PC-9 (cell line): ENCODE data around the gene ITSN1. TPM values are rescaled to one million over a fixed set of nuclear protein-coding genes. Genes with fewer than 3 reads are reported as not detected.

Experiments
- BruUV-seq: library from RNA; stranded (reverse); fragments of 400-500 nt; replicated peaks from 2 replicates; lab custom pipeline; 2021; lab: Mats Ljungman, UMichigan
- CTCF ChIA-PET: fragments of 300-600 bp; sonication (Branson Sonifier 250); formaldehyde crosslinking; loops from one replicate; lab custom pipeline; 2022; ENCODE audit warnings: antibody characterized with exemption; lab: Charles Lee
- POLR2A ChIA-PET: fragments of 300-600 bp; sonication (Branson Sonifier 250); formaldehyde crosslinking; loops from one replicate; lab custom pipeline; 2022; ENCODE audit warnings: antibody characterized with exemption; ENCODE audit not compliant: unreplicated experiment; lab: Charles Lee
- DNase-seq, 2 experiments: peaks; one replicate each; pipeline versions ENCODE4 v3.0.0 to v3.0.0-alpha.2; 2015 to 2022; ENCODE audit warnings: mixed read lengths in 1 of 2
- H2AFZ ChIP-seq: fragments of 200-600 bp; sonication (generic); 2 replicates; pipeline ENCODE4 v1.8.1; 2017; ENCODE audit warnings: antibody characterized with exemption
- H3F3A ChIP-seq: fragments of 200-600 bp; sonication (generic); 2 replicates; pipeline ENCODE4 v1.8.1; 2017; ENCODE audit warnings: antibody characterized with exemption, mild to moderate bottlenecking, low read depth; ENCODE audit not compliant: insufficient read depth
- H3K27ac ChIP-seq: fragments of 200-600 bp; sonication (generic); 2 replicates; pipeline ENCODE4 v1.6.1; 2016; ENCODE audit warnings: mixed run types
- H3K27me3 ChIP-seq: fragments of 200-600 bp; sonication (generic); 2 replicates; pipeline ENCODE4 v1.6.1; 2016; ENCODE audit warnings: low read depth, mixed run types; ENCODE audit not compliant: insufficient read depth
- H3K36me3 ChIP-seq: fragments of 200-600 bp; sonication (generic); 2 replicates; pipeline ENCODE4 v1.6.1; 2016; ENCODE audit warnings: low read depth, mixed run types
- H3K4me1 ChIP-seq: fragments of 200-600 bp; sonication (generic); replicated peaks from 2 replicates; pipeline ENCODE4 v1.6.1; 2016; ENCODE audit warnings: mixed run types; ENCODE audit not compliant: insufficient read depth
- H3K4me2 ChIP-seq: fragments of 200-600 bp; sonication (generic); 2 replicates; pipeline ENCODE4 v1.6.1; 2017; ENCODE audit warnings: mixed run types
- H3K4me3 ChIP-seq: fragments of 200-600 bp; sonication (generic); 2 replicates; pipeline ENCODE4 v1.6.1; 2016; ENCODE audit warnings: mixed run types
- H3K79me2 ChIP-seq: fragments of 200-600 bp; sonication (generic); 2 replicates; pipeline ENCODE4 v1.6.1; 2017; ENCODE audit warnings: low read depth, mixed run types
- H3K9me2 ChIP-seq: fragments of 200-600 bp; sonication (generic); 2 replicates; pipeline ENCODE4 v1.8.1; 2017; ENCODE audit warnings: mild to moderate bottlenecking; ENCODE audit not compliant: insufficient read depth
- H3K9me3 ChIP-seq: fragments of 200-600 bp; sonication (generic); 2 replicates; pipeline ENCODE4 v1.8.1; 2016; ENCODE audit warnings: low read depth; ENCODE audit not compliant: insufficient read depth
- H4K20me1 ChIP-seq: fragments of 200-600 bp; sonication (generic); 2 replicates; pipeline ENCODE4 v1.8.1; 2017; ENCODE audit not compliant: insufficient read depth
- EZH2 ChIP-seq: fragments of 200-600 bp; sonication (generic); IDR thresholded peaks from 2 replicates; pipeline ENCODE4 v1.8.0; 2017; ENCODE audit warnings: antibody characterized with exemption, low read depth
- intact Hi-C: fragments of 100-400 bp; cut with micrococcal nuclease; formaldehyde crosslinking; loops from one replicate; pipeline ENCODE4 v1.10.0; 2022; ENCODE audit not compliant: unreplicated experiment
- total RNA-seq: library from RNA; stranded (reverse); gene quantifications from 2 replicates; pipeline ENCODE4 v1.2.3, GENCODE V29; 2021
- TF ChIP-seq, protein P1 (sequence below): fragments of 200-600 bp; sonication (generic); conservative IDR thresholded peaks from 2 replicates; pipeline ENCODE4 v1.6.1; 2017; ENCODE audit warnings: mixed run types, antibody characterized with exemption, mild to moderate bottlenecking, moderate library complexity

Gene ITSN1
- total RNA-seq, 1 experiment from 2014 or later = 46.3 TPM

GRCh38 chr21:33751533-33751932 lies 109.2 kb downstream of the ITSN1 start:
- H4K20me1 ChIP-seq = no peaks in the 10 kb centered on the region
- no peak overlapping the region for H3K27ac ChIP-seq
- H3K79me2 ChIP-seq = no peaks in the 10 kb centered on the region
- H3F3A ChIP-seq = no peaks in the 10 kb centered on the region
- no peak for DNase-seq
- peaks cover 8% of the 10 kb centered on the region; the same call in 1 of the 2 replicates for H3K9me3 ChIP-seq
- CTCF ChIA-PET = no interaction called here
- no peak overlapping the region for H3K4me3 ChIP-seq
- H3K9me2 ChIP-seq = no peaks in the 10 kb centered on the region
- TF ChIP-seq, protein P1, sequence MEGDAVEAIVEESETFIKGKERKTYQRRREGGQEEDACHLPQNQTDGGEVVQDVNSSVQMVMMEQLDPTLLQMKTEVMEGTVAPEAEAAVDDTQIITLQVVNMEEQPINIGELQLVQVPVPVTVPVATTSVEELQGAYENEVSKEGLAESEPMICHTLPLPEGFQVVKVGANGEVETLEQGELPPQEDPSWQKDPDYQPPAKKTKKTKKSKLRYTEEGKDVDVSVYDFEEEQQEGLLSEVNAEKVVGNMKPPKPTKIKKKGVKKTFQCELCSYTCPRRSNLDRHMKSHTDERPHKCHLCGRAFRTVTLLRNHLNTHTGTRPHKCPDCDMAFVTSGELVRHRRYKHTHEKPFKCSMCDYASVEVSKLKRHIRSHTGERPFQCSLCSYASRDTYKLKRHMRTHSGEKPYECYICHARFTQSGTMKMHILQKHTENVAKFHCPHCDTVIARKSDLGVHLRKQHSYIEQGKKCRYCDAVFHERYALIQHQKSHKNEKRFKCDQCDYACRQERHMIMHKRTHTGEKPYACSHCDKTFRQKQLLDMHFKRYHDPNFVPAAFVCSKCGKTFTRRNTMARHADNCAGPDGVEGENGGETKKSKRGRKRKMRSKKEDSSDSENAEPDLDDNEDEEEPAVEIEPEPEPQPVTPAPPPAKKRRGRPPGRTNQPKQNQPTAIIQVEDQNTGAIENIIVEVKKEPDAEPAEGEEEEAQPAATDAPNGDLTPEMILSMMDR = no peak
- TF ChIP-seq EZH2 = no peak
- intact Hi-C loops = no loop called here
- no peak overlapping the region for H2AFZ ChIP-seq
- POLR2A ChIA-PET = no interaction called here
- BruUV-seq = no TSS peak
- H3K4me1 ChIP-seq = no peaks in the 10 kb centered on the region
- no peak overlapping the region for H3K4me2 ChIP-seq
- H3K36me3 ChIP-seq = no peaks in the 10 kb centered on the region
- no peaks in the 10 kb centered on the region for H3K27me3 ChIP-seq

GRCh38 chr21:33752260-33752659 lies 110.0 kb downstream of the ITSN1 start:
- POLR2A ChIA-PET = no interaction called here
- no peaks in the 10 kb centered on the region for H3F3A ChIP-seq
- no peaks in the 10 kb centered on the region for H4K20me1 ChIP-seq
- no peaks in the 10 kb centered on the region for H3K79me2 ChIP-seq
- H2AFZ ChIP-seq = no peak overlapping the region
- H3K4me1 ChIP-seq = no peaks in the 10 kb centered on the region
- H3K9me3 ChIP-seq = peaks cover under 1% of the 10 kb centered on the region; the same call in 1 of the 2 replicates
- BruUV-seq = no TSS peak
- H3K4me3 ChIP-seq = no peak overlapping the region
- no peaks in the 10 kb centered on the region for H3K9me2 ChIP-seq
- no peaks in the 10 kb centered on the region for H3K27me3 ChIP-seq
- H3K27ac ChIP-seq = no peak overlapping the region
- H3K36me3 ChIP-seq = no peaks in the 10 kb centered on the region
- no peak overlapping the region for H3K4me2 ChIP-seq
- TF ChIP-seq, protein P1 = no peak
- TF ChIP-seq EZH2 = no peak
- intact Hi-C loops = no loop called here
- DNase-seq = no peak
- CTCF ChIA-PET = no interaction called here

- intact Hi-C loops = no loop called here
- no peaks in the 10 kb centered on the region for H3K27me3 ChIP-seq
- DNase-seq = no peak
- H3K36me3 ChIP-seq = no peaks in the 10 kb centered on the region
- H3K4me1 ChIP-seq = no peaks in the 10 kb centered on the region
- BruUV-seq = no TSS peak
- H4K20me1 ChIP-seq = no peaks in the 10 kb centered on the region
- H3K9me3 ChIP-seq = no peaks in the 10 kb centered on the region
- H2AFZ ChIP-seq = no peak overlapping the region
- POLR2A ChIA-PET = no interaction called here
- CTCF ChIA-PET = no interaction called here
- TF ChIP-seq EZH2 = no peak
- TF ChIP-seq, protein P1 = no peak
- no peaks in the 10 kb centered on the region for H3K9me2 ChIP-seq
- H3K79me2 ChIP-seq = no peaks in the 10 kb centered on the region
- no peak overlapping the region for H3K27ac ChIP-seq
- H3F3A ChIP-seq = no peaks in the 10 kb centered on the region
- H3K4me2 ChIP-seq = no peak overlapping the region
- H3K4me3 ChIP-seq = no peak overlapping the region
These were observed 111.6 kb downstream of the ITSN1 start for GRCh38 chr21:33753886-33754285.
